ENCODE measurements around the gene RB1. TPM values are rescaled to one million over a fixed set of nuclear protein-coding genes. Genes with fewer than 3 reads are reported as not detected.

The RB1 gene
- polyA plus RNA-seq, 1 donor from 2014 or later, result 29.5 TPM

GRCh38 chr13:48404952-48405351, 101.4 kb downstream of the RB1 start:
- Histone ChIP-seq H3K4me3 (ENCODE audit: low read length) (no peak overlapping the region), H3K79me2 (replicated peaks; ENCODE audit: insufficient read depth, low read length) (no peaks in the 10 kb centered on the region), H3K9me3 (ENCODE audit: low read length) (no peaks in the 10 kb centered on the region), H3K27me3 (ENCODE audit: insufficient read depth, low read depth, low read length) (no peaks in the 10 kb centered on the region), H3K9me2 (ENCODE audit: insufficient read depth, low read length) (no peaks in the 10 kb centered on the region), H3F3A (ENCODE audit: insufficient read depth, low read length, poor library complexity, severe bottlenecking) (no peaks in the 10 kb centered on the region), H3K27ac (ENCODE audit: low read length) (no peak overlapping the region), H4K20me1 (ENCODE audit: insufficient read depth) (no peaks in the 10 kb centered on the region), H3K36me3 (ENCODE audit: insufficient read depth, low read length) (no peaks in the 10 kb centered on the region), H3K4me2 (ENCODE audit: low read length) (no peak overlapping the region), H2AFZ (ENCODE audit: low read depth, low read length) (no peak overlapping the region), H3K9ac (ENCODE audit: low read length) (no peak overlapping the region)
- TF ChIP-seq CTCF (IDR thresholded peaks at IDR 0.05; ENCODE audit: poor library complexity, severe bottlenecking) (no peak), MXI1 (conservative IDR thresholded peaks at IDR 0.05; ENCODE audit: poor library complexity, severe bottlenecking) (no peak), RAD21 (conservative IDR thresholded peaks at IDR 0.05) (no peak), EZH2 (IDR thresholded peaks at IDR 0.05; ENCODE audit: borderline replicate concordance, insufficient read depth, low read length, poor library complexity, severe bottlenecking) (no peak), TAF1 (IDR thresholded peaks at IDR 0.05; ENCODE audit: low read depth) (no peak), SMC3 (conservative IDR thresholded peaks at IDR 0.05; ENCODE audit: poor library complexity) (no peak), REST (IDR thresholded peaks at IDR 0.05; ENCODE audit: borderline replicate concordance) (no peak)

GRCh38 chr13:48405875-48406274, 102.3 kb downstream of the RB1 start:
- no peaks in the 10 kb centered on the region for H4K20me1 ChIP-seq (ENCODE audit: insufficient read depth)
- H3K9me2 ChIP-seq (ENCODE audit: insufficient read depth, low read length), result no peaks in the 10 kb centered on the region
- no peak overlapping the region for H2AFZ ChIP-seq (ENCODE audit: low read depth, low read length)
- H3K9me3 ChIP-seq (ENCODE audit: low read length), result no peaks in the 10 kb centered on the region
- TF ChIP-seq MXI1 (conservative IDR thresholded peaks at IDR 0.05; ENCODE audit: poor library complexity, severe bottlenecking) (no peak), REST (IDR thresholded peaks at IDR 0.05; ENCODE audit: borderline replicate concordance) (no peak)
- H3K4me2 ChIP-seq (ENCODE audit: low read length), result no peak overlapping the region
- no peak overlapping the region for H3K27ac ChIP-seq (ENCODE audit: low read length)
- no peaks in the 10 kb centered on the region for H3K79me2 ChIP-seq (replicated peaks; ENCODE audit: insufficient read depth, low read length)
- H3K9ac ChIP-seq (ENCODE audit: low read length), result no peak overlapping the region
- no peaks in the 10 kb centered on the region for H3F3A ChIP-seq (ENCODE audit: insufficient read depth, low read length, poor library complexity, severe bottlenecking)
- no peaks in the 10 kb centered on the region for H3K36me3 ChIP-seq (ENCODE audit: insufficient read depth, low read length)
- no peaks in the 10 kb centered on the region for H3K27me3 ChIP-seq (ENCODE audit: insufficient read depth, low read depth, low read length)
- H3K4me3 ChIP-seq (ENCODE audit: low read length), result no peak overlapping the region

Measured in neural cell (in vitro differentiated cells).